ENCODE results near the gene CITED4. TPM values are rescaled to one million over a fixed set of nuclear protein-coding genes. Genes with fewer than 3 reads are reported as not detected.
A peak's percentile ranks its signal among the peaks of the same experiment; 100 is the strongest.

CITED4 gene
- total RNA-seq, 4 donors from 2014 or later, result 52.6 to 90.4 (median 58.4) TPM

GRCh38 chr1:40855513-40855912 lies 6.7 kb downstream of the CITED4 start:
- 82% methylated on average over 6 of the region's 6 CpGs for whole genome bisulfite sequencing
- H3K4me1 ChIP-seq, result peaks cover 21% of the 10 kb centered on the region
- H3K36me3 ChIP-seq, result no peaks in the 10 kb centered on the region
- no peak for TF ChIP-seq POLR2A (IDR thresholded peaks at IDR 0.05)
- DNase-seq (ENCODE audit: low spot score in 2 of 2), result no peak
- no peak overlapping the region for H3K27ac ChIP-seq
- H3K9me3 ChIP-seq, result no peaks in the 10 kb centered on the region
- H3K27me3 ChIP-seq, result no peaks in the 10 kb centered on the region
- no peak overlapping the region for H3K4me3 ChIP-seq

GRCh38 chr1:40853885-40854170 lies 8.3 kb downstream of the CITED4 start:
- H3K27ac ChIP-seq, result no peak overlapping the region
- WGBS, result 29% methylated on average over 5 of the region's 5 CpGs
- no peaks in the 10 kb centered on the region for H3K27me3 ChIP-seq
- H3K4me1 ChIP-seq, result peaks cover 9% of the 10 kb centered on the region
- TF ChIP-seq POLR2AphosphoS5 (IDR thresholded peaks at IDR 0.05) (no peak), EP300 (IDR thresholded peaks at IDR 0.05) (no peak), POLR2A (IDR thresholded peaks at IDR 0.05) (no peak), CTCF (IDR thresholded peaks at IDR 0.05) (no peak)
- DNase-seq (ENCODE audit: low spot score in 2 of 2), result no peak
- H3K4me3 ChIP-seq, result no peak overlapping the region
- H3K9me3 ChIP-seq, result no peaks in the 10 kb centered on the region
- H3K36me3 ChIP-seq, result no peaks in the 10 kb centered on the region

GRCh38 chr1:40853113-40853884 lies 8.9 kb downstream of the CITED4 start:
- no peak for DNase-seq (ENCODE audit: low spot score in 2 of 2)
- Histone ChIP-seq H3K9me3 (no peaks in the 10 kb centered on the region), H3K36me3 (no peaks in the 10 kb centered on the region), H3K4me3 (no peak overlapping the region), H3K27ac (no peak overlapping the region), H3K4me1 (peaks cover 9% of the 10 kb centered on the region), H3K27me3 (no peaks in the 10 kb centered on the region)
- 70% methylated on average over 13 of the region's 13 CpGs for WGBS
- TF ChIP-seq POLR2AphosphoS5 (IDR thresholded peaks at IDR 0.05) (no peak), POLR2A (IDR thresholded peaks at IDR 0.05) (no peak), EP300 (IDR thresholded peaks at IDR 0.05) (no peak), CTCF (IDR thresholded peaks at IDR 0.05) (no peak)

- Histone ChIP-seq H3K27me3 (no peaks in the 10 kb centered on the region), H3K27ac (no peak overlapping the region), H3K36me3 (no peaks in the 10 kb centered on the region), H3K9me3 (no peaks in the 10 kb centered on the region), H3K4me3 (no peak overlapping the region), H3K4me1 (peaks cover 3% of the 10 kb centered on the region)
- 93% methylated on average over 6 of the region's 6 CpGs for WGBS
- TF ChIP-seq POLR2AphosphoS5 (IDR thresholded peaks at IDR 0.05) (no peak), POLR2A (IDR thresholded peaks at IDR 0.05) (no peak), EP300 (IDR thresholded peaks at IDR 0.05) (no peak), CTCF (IDR thresholded peaks at IDR 0.05) (no peak)
- no peak for DNase-seq (ENCODE audit: low spot score in 2 of 2)
These were observed 10.5 kb downstream of the CITED4 start for GRCh38 chr1:40851643-40852042.

GRCh38 chr1:40849801-40850592 lies 12.2 kb downstream of the CITED4 start:
- 18% methylated on average over 12 of the region's 12 CpGs for WGBS
- TF ChIP-seq EP300 (IDR thresholded peaks at IDR 0.05) (no peak), POLR2A (IDR thresholded peaks at IDR 0.05) (no peak), CTCF (IDR thresholded peaks at IDR 0.05) (peak; percentile 80 to 89), POLR2AphosphoS5 (IDR thresholded peaks at IDR 0.05) (no peak)
- no peaks in the 10 kb centered on the region for H3K36me3 ChIP-seq
- peaks cover 3% of the 10 kb centered on the region for H3K4me1 ChIP-seq
- H3K27me3 ChIP-seq, result no peaks in the 10 kb centered on the region
- no peak overlapping the region for H3K4me3 ChIP-seq
- DNase-seq (ENCODE audit: low spot score in 2 of 2), result no peak
- no peak overlapping the region for H3K27ac ChIP-seq
- no peaks in the 10 kb centered on the region for H3K9me3 ChIP-seq

Measured in suprapubic skin (tissue), 4 donors.